Measurements from ENCODE around the gene SLC26A8. TPM values are rescaled to one million over a fixed set of nuclear protein-coding genes. Genes with fewer than 3 reads are reported as not detected.

The SLC26A8 gene
- total RNA-seq, 1 donor from 2014 or later: not detected

DNA sequence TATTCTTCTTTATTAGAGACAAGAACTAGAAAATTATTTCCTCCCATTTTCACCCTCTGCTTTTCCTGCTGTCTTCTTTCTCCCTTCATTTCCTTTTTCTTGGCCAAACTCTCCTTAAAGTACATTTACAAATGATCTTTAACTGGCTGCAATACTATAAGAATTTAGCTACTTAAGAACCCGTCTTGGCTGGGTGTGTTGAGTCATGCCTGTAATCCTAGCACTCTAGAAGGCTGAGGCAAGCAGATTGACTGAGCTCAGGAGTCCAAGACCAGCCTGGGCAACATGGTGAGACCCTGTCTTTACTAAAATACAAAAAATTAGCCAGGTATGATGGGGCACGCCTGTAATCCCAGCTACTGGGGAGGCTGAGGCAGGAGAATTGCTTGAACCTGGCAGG is 64.3 kb downstream of the SLC26A8 start:
- no peak for TF ChIP-seq CTCF (IDR thresholded peaks at IDR 0.05; ENCODE audit: insufficient read depth, low read length, severe bottlenecking)
- FAIRE-seq: no peak
- Histone ChIP-seq H3K4me3 (ENCODE audit: low read depth, low read length) (no peak overlapping the region), H3K36me3 (ENCODE audit: control insufficient read depth, insufficient read depth, low read length) (no peaks in the 10 kb centered on the region), H3K27me3 (ENCODE audit: control insufficient read depth, insufficient read depth, low read length) (peaks cover 2% of the 10 kb centered on the region)
- DNase-seq (ENCODE audit: low read depth): peak; percentile 50

- FAIRE-seq: no peak
- no peak for DNase-seq (ENCODE audit: low read depth)
- Histone ChIP-seq H3K4me3 (ENCODE audit: low read depth, low read length) (no peak overlapping the region), H3K27me3 (ENCODE audit: control insufficient read depth, insufficient read depth, low read length) (peaks cover 2% of the 10 kb centered on the region), H3K36me3 (ENCODE audit: control insufficient read depth, insufficient read depth, low read length) (no peaks in the 10 kb centered on the region)
- peak; percentile 4 for TF ChIP-seq CTCF (IDR thresholded peaks at IDR 0.05; ENCODE audit: insufficient read depth, low read length, severe bottlenecking)
These were observed 68.5 kb downstream of the SLC26A8 start for GRCh38 chr6:35955970-35956369.

- no peak for FAIRE-seq
- H3K36me3 ChIP-seq (ENCODE audit: control insufficient read depth, insufficient read depth, low read length): no peaks in the 10 kb centered on the region
- no peak for DNase-seq (ENCODE audit: low read depth)
- no peak overlapping the region for H3K4me3 ChIP-seq (ENCODE audit: low read depth, low read length)
- H3K27me3 ChIP-seq (ENCODE audit: control insufficient read depth, insufficient read depth, low read length): peaks cover 2% of the 10 kb centered on the region
- no peak for TF ChIP-seq CTCF (IDR thresholded peaks at IDR 0.05; ENCODE audit: insufficient read depth, low read length, severe bottlenecking)
These were observed 68.9 kb downstream of the SLC26A8 start for GRCh38 chr6:35955521-35955920.

GRCh38 chr6:35955071-35955470 is 69.4 kb downstream of the SLC26A8 start:
- TF ChIP-seq CTCF (IDR thresholded peaks at IDR 0.05; ENCODE audit: insufficient read depth, low read length, severe bottlenecking): no peak
- Histone ChIP-seq H3K4me3 (ENCODE audit: low read depth, low read length) (no peak overlapping the region), H3K27me3 (ENCODE audit: control insufficient read depth, insufficient read depth, low read length) (peaks cover 2% of the 10 kb centered on the region), H3K36me3 (ENCODE audit: control insufficient read depth, insufficient read depth, low read length) (no peaks in the 10 kb centered on the region)
- no peak for FAIRE-seq
- peak; percentile 79 for DNase-seq (ENCODE audit: low read depth)

GRCh38 chr6:35954333-35954732 is 70.1 kb downstream of the SLC26A8 start:
- H3K4me3 ChIP-seq (ENCODE audit: low read depth, low read length): no peak overlapping the region
- H3K27me3 ChIP-seq (ENCODE audit: control insufficient read depth, insufficient read depth, low read length): peaks cover 2% of the 10 kb centered on the region
- no peak for FAIRE-seq
- H3K36me3 ChIP-seq (ENCODE audit: control insufficient read depth, insufficient read depth, low read length): no peaks in the 10 kb centered on the region
- no peak for DNase-seq (ENCODE audit: low read depth)
- TF ChIP-seq CTCF (IDR thresholded peaks at IDR 0.05; ENCODE audit: insufficient read depth, low read length, severe bottlenecking): no peak

DNA sequence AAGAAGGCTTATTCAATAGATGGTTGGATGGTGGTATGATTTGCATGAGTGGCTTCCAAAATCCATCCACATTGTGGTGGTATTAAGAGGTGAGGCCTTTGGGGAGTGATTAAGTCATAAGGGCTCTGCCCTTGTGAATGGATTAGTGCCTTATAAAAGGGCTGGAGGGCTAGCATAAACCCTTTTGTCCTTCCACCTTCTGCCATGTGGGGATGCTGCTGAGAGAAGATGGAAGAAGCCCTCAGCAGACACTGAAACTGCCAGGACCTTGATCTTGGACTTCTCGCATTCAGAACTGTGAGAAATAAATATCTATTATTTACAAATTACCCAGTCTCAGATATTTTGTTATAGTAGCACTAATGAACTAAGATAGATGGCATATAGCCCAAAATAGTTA is 75.7 kb downstream of the SLC26A8 start:
- Histone ChIP-seq H3K36me3 (ENCODE audit: control insufficient read depth, insufficient read depth, low read length) (no peaks in the 10 kb centered on the region), H3K4me3 (ENCODE audit: low read depth, low read length) (no peak overlapping the region), H3K27me3 (ENCODE audit: control insufficient read depth, insufficient read depth, low read length) (no peaks in the 10 kb centered on the region)
- FAIRE-seq: no peak
- peak; percentile 32 for DNase-seq (ENCODE audit: low read depth)
- peak; percentile 8 for TF ChIP-seq CTCF (IDR thresholded peaks at IDR 0.05; ENCODE audit: insufficient read depth, low read length, severe bottlenecking)
